Left lung (tissue), 10 donors: ENCODE measurements around the gene BMS1. TPM values are rescaled to one million over a fixed set of nuclear protein-coding genes. Genes with fewer than 3 reads are reported as not detected.

Experiments
- ATAC-seq: fragments of 200-7000 bp; cut with Tn5 transposase; one replicate; pipeline ENCODE4 v1.9.1; 2020; ENCODE audit warnings: moderate library complexity
- DNase-seq, 4 donors: peaks; one replicate each; pipeline ENCODE4 v3.0.0-alpha.2; 2013 to 2020
- H3K27ac ChIP-seq, 2 donors: fragments of 200-600 bp; sonication (generic) in 1 of 2; one replicate each; pipeline versions ENCODE4 v1.5.0 to v1.8.0; 2020 to 2021
- H3K27me3 ChIP-seq, 2 donors: fragments of 200-600 bp; sonication (generic) in 1 of 2; one replicate each; pipeline versions ENCODE4 v1.5.0 to v1.8.0; 2020 to 2021
- H3K36me3 ChIP-seq, 2 donors: fragments of 200-600 bp; sonication (generic) in 1 of 2; one replicate each; pipeline versions ENCODE4 v1.5.0 to v1.8.0; 2020 to 2021
- H3K4me1 ChIP-seq, 2 donors: fragments of 200-600 bp; one replicate each; pipeline ENCODE4 v1.8.0; 2021
- H3K4me3 ChIP-seq, 2 donors: fragments of 200-600 bp; sonication (generic) in 1 of 2; one replicate each; pipeline versions ENCODE4 v1.5.0 to v1.8.0; 2020 to 2021; ENCODE audit warnings: mild to moderate bottlenecking in 1 of 2
- H3K9me3 ChIP-seq, 2 donors: fragments of 200-600 bp; sonication (generic) in 1 of 2; one replicate each; pipeline versions ENCODE4 v1.5.0 to v1.8.0; 2020 to 2021
- CTCF ChIP-seq, 2 donors: fragments of 200-600 bp; sonication (generic) in 1 of 2; IDR thresholded peaks; one replicate each; pipeline versions ENCODE4 v1.5.0 to v1.8.0; 2021; ENCODE audit warnings: antibody characterized with exemption in 2 of 2
- intact Hi-C, 2 donors: fragments of 100-400 bp; cut with DNase I; formaldehyde crosslinking; loops; one replicate each; pipeline versions ENCODE4 v1.11.2 to v1.14.2; 2022
- polyA plus RNA-seq, 6 donors: library from polyadenylated mRNA; unstranded; fragments of 120-200 nt; gene quantifications; one replicate each; pipeline ENCODE4 v1.2.1, GENCODE V29; 2013; ENCODE audit not compliant: insufficient read length in 6 of 6
- total RNA-seq, 2 donors: library from RNA; stranded (reverse); fragmentation: NEBNext Ultra II Directional; extraction: Animal tissue kit (Norgen Biotek cat#: 25700); gene quantifications; one replicate each; pipeline ENCODE4 v1.2.1, GENCODE V29; 2021
- donor health status: DM: no; HTN: yes; CAD: no.
- donor health status: DM: no; HTN: no; CAD: no.

Gene BMS1
- total and polyA plus RNA-seq, 8 donors, result 11.1 to 23.7 (median 21.9) TPM

- H3K9me3 ChIP-seq, result peaks cover 0 to 22% of the 10 kb centered on the region in 2 donors
These were observed 38.4 kb upstream of the BMS1 start for GRCh38 chr10:42744134-42744701.

GRCh38 chr10:42753126-42753506 is 29.5 kb upstream of the BMS1 start:
- peaks cover 39 to 87% of the 10 kb centered on the region in 2 donors for H3K27me3 ChIP-seq
- peak; percentile 75 to 91 for TF ChIP-seq CTCF (IDR thresholded peaks at IDR 0.05)
- peak; percentile 96 for ATAC-seq
- H3K36me3 ChIP-seq, result no peaks in the 10 kb centered on the region
- H3K27ac ChIP-seq, result peak overlapping the region in 1 of 2 donors; percentile 61
- intact Hi-C loops, result no loop called here
- H3K4me1 ChIP-seq, result peaks cover 13 to 33% of the 10 kb centered on the region in 2 donors
- peak; percentile 61 to 91 (median 74) for DNase-seq
- H3K9me3 ChIP-seq, result no peaks in the 10 kb centered on the region
- H3K4me3 ChIP-seq, result peak overlapping the region; percentile 39 to 50

More at GRCh38 chr10:42744134-42744701, 38.4 kb upstream of the BMS1 start:
- DNase-seq, result no peak
- intact Hi-C loops, result no loop called here
- Histone ChIP-seq H3K36me3 (no peaks in the 10 kb centered on the region), H3K27me3 (no peaks in the 10 kb centered on the region), H3K27ac (no peak overlapping the region), H3K4me3 (no peak overlapping the region), H3K4me1 (no peaks in the 10 kb centered on the region)
- ATAC-seq, result no peak
- no peak for TF ChIP-seq CTCF (IDR thresholded peaks at IDR 0.05)

- Histone ChIP-seq H3K36me3 (no peaks in the 10 kb centered on the region), H3K27ac (peak overlapping the region in 1 of 2 donors; percentile 61), H3K9me3 (no peaks in the 10 kb centered on the region), H3K27me3 (peaks cover 39 to 92% of the 10 kb centered on the region in 2 donors), H3K4me1 (peaks cover 13 to 33% of the 10 kb centered on the region in 2 donors), H3K4me3 (peak overlapping the region; percentile 39 to 50)
- ATAC-seq, result peak; percentile 42
- no peak for TF ChIP-seq CTCF (IDR thresholded peaks at IDR 0.05)
- intact Hi-C loops, result no loop called here
- peak in 1 of 4 donors; percentile 10 for DNase-seq
These were observed 29.0 kb upstream of the BMS1 start for GRCh38 chr10:42753507-42754154.

GRCh38 chr10:42754155-42755027 is 28.2 kb upstream of the BMS1 start:
- peaks cover 39 to 92% of the 10 kb centered on the region in 2 donors for H3K27me3 ChIP-seq
- no peaks in the 10 kb centered on the region for H3K9me3 ChIP-seq
- H3K4me1 ChIP-seq, result peaks cover 13 to 33% of the 10 kb centered on the region in 2 donors
- peak overlapping the region in 1 of 2 donors; percentile 61 for H3K27ac ChIP-seq
- peak overlapping the region; percentile 39 to 50 for H3K4me3 ChIP-seq
- no peaks in the 10 kb centered on the region for H3K36me3 ChIP-seq
- ATAC-seq (peak; percentile 52), DNase-seq (peak in 3 of 4 donors; percentile 7 to 83 (median 24))
- no peak for TF ChIP-seq CTCF (IDR thresholded peaks at IDR 0.05)
- intact Hi-C loops, result no loop called here
